Activated effector memory CD4-positive, alpha-beta T cell treated with anti-CD3 and anti-CD28 coated beads, Interleukin-2, amount 50 U/mL, for 16 hours (primary cell): Measurements from ENCODE around the gene SH3RF1.
"Not testable (repeated sequence)": the region's sequence is repeated elsewhere in the genome, so short reads cannot be mapped to it uniquely, and the experiment has no call there.

Experiments
- DNase-seq: peaks from one replicate; pipeline ENCODE4 v3.0.0-alpha.2; 2020

The SH3RF1 gene

DNA sequence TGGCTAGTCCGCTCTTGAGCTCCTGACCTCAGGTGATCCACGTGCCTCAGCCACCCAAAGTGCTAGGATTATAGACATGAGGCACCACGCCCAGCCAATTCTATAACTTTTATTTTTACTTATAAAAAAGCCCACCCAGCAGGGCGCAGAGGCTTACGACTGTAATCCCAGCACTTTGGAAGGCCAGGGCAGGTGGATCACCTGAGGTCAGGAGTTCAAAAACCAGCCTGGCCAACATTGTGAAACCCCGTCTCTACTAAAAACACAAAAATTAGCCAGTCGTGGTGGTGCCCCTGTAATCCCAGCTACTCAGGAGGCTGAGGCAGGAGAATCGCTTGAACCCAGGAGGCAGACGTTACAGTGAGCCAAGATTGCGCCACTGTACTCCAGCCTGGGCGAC is 73.5 kb downstream of the SH3RF1 start:
- not testable (repeated sequence) for DNase-seq

DNA sequence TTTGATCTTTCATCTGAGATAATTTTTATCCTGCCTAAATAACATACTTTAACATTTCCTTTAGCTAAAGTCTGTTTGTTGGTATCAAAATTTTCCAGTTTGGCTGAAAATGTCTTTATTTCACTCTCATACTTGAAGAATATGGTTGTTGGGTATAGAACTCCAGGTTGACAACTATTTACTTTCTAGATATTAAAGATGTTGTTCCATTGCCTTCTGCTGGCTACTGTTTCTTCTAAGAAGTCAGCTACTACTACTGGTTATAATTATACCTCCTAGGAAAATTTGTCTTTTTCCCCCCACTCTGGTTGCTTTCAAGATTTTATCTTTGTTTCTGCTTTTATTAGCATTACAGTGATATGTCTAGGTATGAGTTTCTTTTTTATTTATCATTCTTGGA is 75.7 kb downstream of the SH3RF1 start:
- DNase-seq = no peak

GRCh38 chr4:169189968-169190367 is 80.8 kb downstream of the SH3RF1 start:
- not testable (repeated sequence) for DNase-seq

GRCh38 chr4:169189372-169189771 is 81.4 kb downstream of the SH3RF1 start:
- DNase-seq = no peak

DNA sequence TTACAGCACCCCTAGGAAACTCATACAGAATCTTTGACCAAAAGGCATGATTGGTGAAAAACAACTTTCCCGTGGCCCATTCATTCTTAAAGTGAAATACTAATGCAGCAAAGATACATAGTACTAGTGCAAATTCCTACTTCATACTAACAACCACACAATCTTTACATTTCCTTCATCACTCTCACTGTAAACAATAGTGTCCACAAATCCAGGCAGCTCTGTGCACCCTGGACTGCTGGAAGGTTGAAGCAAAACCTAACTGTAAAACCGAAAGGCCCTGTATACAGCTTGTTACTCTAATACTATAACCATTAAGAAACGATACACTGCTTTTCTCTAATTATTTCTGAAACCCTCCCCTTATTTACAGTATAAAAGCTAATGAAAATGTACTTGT is 82.6 kb downstream of the SH3RF1 start:
- no peak for DNase-seq

GRCh38 chr4:169185133-169185956 is 85.4 kb downstream of the SH3RF1 start:
- DNase-seq = no peak

DNA sequence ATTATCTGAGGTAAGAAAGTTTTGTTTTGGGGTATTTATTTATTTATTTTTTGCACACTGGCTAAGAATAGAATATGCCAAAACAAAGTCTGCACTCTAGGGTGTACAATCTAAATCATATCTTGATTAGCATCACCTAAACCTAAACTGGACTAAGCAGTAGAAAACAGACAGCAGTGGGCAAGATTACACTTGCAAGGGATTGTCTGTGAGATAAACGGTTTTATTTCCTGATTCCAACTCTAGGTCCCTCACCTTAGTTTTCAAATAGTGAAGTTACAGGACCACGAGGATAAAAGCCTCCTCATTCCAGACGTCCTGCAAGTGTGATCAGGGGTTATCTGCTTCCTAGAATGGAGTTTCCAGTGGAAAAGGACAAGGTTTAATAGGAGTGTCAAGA is 86.1 kb downstream of the SH3RF1 start:
- DNase-seq = no peak

GRCh38 chr4:169184236-169184635 is 86.5 kb downstream of the SH3RF1 start:
- DNase-seq = no peak

DNA sequence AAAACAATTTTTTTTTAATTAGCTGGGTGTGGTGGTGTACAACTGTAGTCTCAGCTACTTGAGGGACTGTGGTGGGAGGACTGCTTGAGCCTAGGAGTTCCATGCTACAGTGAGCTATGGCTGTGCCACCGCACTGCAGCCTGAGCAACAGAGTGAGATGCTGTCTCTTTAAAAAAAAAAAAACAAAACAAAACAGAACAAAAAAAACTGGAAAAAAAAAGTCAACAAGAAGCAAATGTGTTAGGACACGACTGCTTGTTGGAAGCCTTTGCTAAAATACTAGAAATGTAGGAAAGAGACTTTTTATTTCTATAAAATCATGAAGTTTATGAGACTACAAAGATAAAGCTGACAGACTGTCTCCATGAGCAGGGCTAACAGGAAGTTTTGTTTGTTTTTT is 87.2 kb downstream of the SH3RF1 start:
- no peak for DNase-seq

- DNase-seq = no peak
Measured at GRCh38 chr4:169179609-169180521, 90.9 kb downstream of the SH3RF1 start.

GRCh38 chr4:169178092-169178491 is 92.7 kb downstream of the SH3RF1 start:
- DNase-seq = not testable (repeated sequence)

- DNase-seq = no peak
Measured at GRCh38 chr4:169175476-169175875, 95.3 kb downstream of the SH3RF1 start.

- no peak for DNase-seq
Measured at GRCh38 chr4:169175035-169175434, 95.7 kb downstream of the SH3RF1 start.

- DNase-seq = no peak
Measured at GRCh38 chr4:169174247-169174646, 96.5 kb downstream of the SH3RF1 start.

- no peak for DNase-seq
Measured at GRCh38 chr4:169167957-169168858, 102.5 kb downstream of the SH3RF1 start.

DNA sequence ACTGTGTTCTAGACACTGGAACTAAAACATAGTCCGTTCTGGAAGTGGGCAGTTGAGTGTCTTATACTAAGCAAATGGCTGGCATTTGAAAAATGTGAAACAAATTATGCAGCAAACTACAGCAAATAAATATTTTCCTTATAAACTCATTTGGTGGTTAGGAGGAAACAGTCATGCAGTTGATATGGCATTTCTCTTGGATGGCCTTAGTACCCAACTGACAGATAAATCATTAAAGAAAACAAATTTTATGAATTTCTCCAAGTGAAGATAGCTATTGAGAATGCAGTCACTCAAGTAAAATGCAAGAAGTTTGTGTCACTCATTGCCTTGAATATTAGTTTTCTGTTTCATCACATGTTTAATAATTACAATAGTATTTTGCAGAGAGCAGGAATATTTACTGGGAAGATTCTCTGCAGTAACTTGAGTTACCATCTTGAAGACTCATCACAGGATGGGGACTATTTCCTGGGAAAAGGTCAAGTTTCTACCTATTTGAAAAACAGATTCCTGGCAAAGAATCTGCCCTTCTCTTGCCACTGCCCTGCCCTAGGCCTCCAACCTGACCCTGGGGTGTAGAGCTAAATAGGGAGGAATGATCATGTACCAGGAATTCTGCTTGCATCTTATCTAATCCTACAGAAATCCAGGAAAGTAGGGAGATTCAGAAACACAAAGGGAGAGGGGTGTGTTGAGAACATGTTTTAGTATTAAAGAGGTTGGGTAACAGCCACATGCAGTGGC is 105.9 kb downstream of the SH3RF1 start:
- DNase-seq = no peak

- DNase-seq = no peak
Measured at GRCh38 chr4:169163947-169164668, 106.6 kb downstream of the SH3RF1 start.

GRCh38 chr4:169163495-169163894 is 107.3 kb downstream of the SH3RF1 start:
- DNase-seq = no peak

DNA sequence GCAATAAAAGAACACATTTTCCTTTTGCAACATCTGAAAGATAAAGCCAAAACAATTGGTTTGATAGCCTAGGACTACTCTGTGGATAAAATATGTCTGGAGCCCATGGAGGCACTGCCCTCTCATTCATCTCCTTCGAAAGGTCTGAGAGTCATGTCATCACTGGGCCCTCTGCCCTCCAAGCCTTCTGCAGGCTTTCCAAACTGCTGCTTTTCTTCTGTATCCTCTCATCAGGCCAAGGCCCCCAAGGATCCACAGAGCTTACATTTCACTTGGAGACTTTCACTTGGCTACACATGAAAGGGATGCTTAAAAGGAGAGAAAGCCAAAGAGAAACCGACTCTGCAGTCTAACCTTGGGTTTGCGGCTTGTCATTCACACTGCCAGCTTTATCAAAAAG is 109.9 kb downstream of the SH3RF1 start:
- DNase-seq = no peak

- DNase-seq = no peak
Measured at GRCh38 chr4:169159624-169160171, 111.1 kb downstream of the SH3RF1 start.

GRCh38 chr4:169158861-169159260 is 111.9 kb downstream of the SH3RF1 start:
- no peak for DNase-seq
